ENCODE data around the gene DNM1L.

The DNM1L gene

GRCh38 chr12:32702473-32702872 lies 23.4 kb downstream of the DNM1L start:
- Histone ChIP-seq H3K4me1 (ENCODE audit: insufficient read depth, low read length) (no peaks in the 10 kb centered on the region), H3K9ac (ENCODE audit: low read depth, low read length) (no peak overlapping the region), H3K27me3 (ENCODE audit: insufficient read depth, low read length, poor library complexity) (no peaks in the 10 kb centered on the region), H2AFZ (ENCODE audit: low read depth, low read length) (no peak overlapping the region), H3K79me2 (ENCODE audit: insufficient read depth, low read length) (peaks cover 42% of the 10 kb centered on the region), H3K4me3 (ENCODE audit: low read depth in 1 of 2, low read length in 2 of 2) (no peak overlapping the region), H3K36me3 (ENCODE audit: insufficient read depth, low read length) (peaks cover 29% of the 10 kb centered on the region), H4K20me1 (ENCODE audit: insufficient read depth, low read length) (peaks cover 10% of the 10 kb centered on the region; the same call in 1 of the 2 replicates), H3K9me3 (ENCODE audit: insufficient read depth, low read length, severe bottlenecking) (no peaks in the 10 kb centered on the region), H3K27ac (ENCODE audit: low read length) (no peak overlapping the region), H3K4me2 (ENCODE audit: insufficient read depth, low read length) (no peak overlapping the region)
- no peak for ATAC-seq (ENCODE audit: insufficient read depth, low read depth)
- DNase-seq = no peak
- TF ChIP-seq EZH2 (IDR thresholded peaks at IDR 0.05; ENCODE audit: borderline replicate concordance, low read depth, low read length, severe bottlenecking) = no peak
- TF ChIP-seq CTCF (IDR thresholded peaks at IDR 0.05; ENCODE audit: borderline replicate concordance, extremely low read depth, low read length, poor library complexity, severe bottlenecking) = no peak

- no peak for TF ChIP-seq CTCF (IDR thresholded peaks at IDR 0.05; ENCODE audit: borderline replicate concordance, extremely low read depth, low read length, poor library complexity, severe bottlenecking)
- TF ChIP-seq EZH2 (IDR thresholded peaks at IDR 0.05; ENCODE audit: borderline replicate concordance, low read depth, low read length, severe bottlenecking) = no peak
- Histone ChIP-seq H4K20me1 (ENCODE audit: insufficient read depth, low read length) (peaks cover 9% of the 10 kb centered on the region; the same call in 1 of the 2 replicates), H2AFZ (ENCODE audit: low read depth, low read length) (no peak overlapping the region), H3K4me2 (ENCODE audit: insufficient read depth, low read length) (no peak overlapping the region), H3K79me2 (ENCODE audit: insufficient read depth, low read length) (peaks cover 39% of the 10 kb centered on the region), H3K9ac (ENCODE audit: low read depth, low read length) (no peak overlapping the region), H3K9me3 (ENCODE audit: insufficient read depth, low read length, severe bottlenecking) (no peaks in the 10 kb centered on the region), H3K36me3 (ENCODE audit: insufficient read depth, low read length) (peaks cover 31% of the 10 kb centered on the region), H3K27me3 (ENCODE audit: insufficient read depth, low read length, poor library complexity) (no peaks in the 10 kb centered on the region), H3K4me3 (ENCODE audit: low read depth in 1 of 2, low read length in 2 of 2) (no peak overlapping the region), H3K27ac (ENCODE audit: low read length) (no peak overlapping the region), H3K4me1 (ENCODE audit: insufficient read depth, low read length) (no peaks in the 10 kb centered on the region)
- DNase-seq = no peak
- ATAC-seq (ENCODE audit: insufficient read depth, low read depth) = no peak
Observed at GRCh38 chr12:32702946-32703345, 23.8 kb downstream of the DNM1L start.

- H3K4me2 ChIP-seq (ENCODE audit: insufficient read depth, low read length) = no peak overlapping the region
- H3K4me3 ChIP-seq (ENCODE audit: low read depth in 1 of 2, low read length in 2 of 2) = no peak overlapping the region
- H3K4me1 ChIP-seq (ENCODE audit: insufficient read depth, low read length) = no peaks in the 10 kb centered on the region
- TF ChIP-seq CTCF (IDR thresholded peaks at IDR 0.05; ENCODE audit: borderline replicate concordance, extremely low read depth, low read length, poor library complexity, severe bottlenecking) (no peak), EZH2 (IDR thresholded peaks at IDR 0.05; ENCODE audit: borderline replicate concordance, low read depth, low read length, severe bottlenecking) (no peak)
- ATAC-seq (ENCODE audit: insufficient read depth, low read depth) (no peak), DNase-seq (no peak)
- H3K27me3 ChIP-seq (ENCODE audit: insufficient read depth, low read length, poor library complexity) = no peaks in the 10 kb centered on the region
- no peak overlapping the region for H2AFZ ChIP-seq (ENCODE audit: low read depth, low read length)
- H3K9ac ChIP-seq (ENCODE audit: low read depth, low read length) = no peak overlapping the region
- H3K79me2 ChIP-seq (ENCODE audit: insufficient read depth, low read length) = peaks cover 14% of the 10 kb centered on the region
- no peaks in the 10 kb centered on the region for H3K9me3 ChIP-seq (ENCODE audit: insufficient read depth, low read length, severe bottlenecking)
- no peak overlapping the region for H3K27ac ChIP-seq (ENCODE audit: low read length)
- H3K36me3 ChIP-seq (ENCODE audit: insufficient read depth, low read length) = peaks cover 53% of the 10 kb centered on the region
- no peaks in the 10 kb centered on the region for H4K20me1 ChIP-seq (ENCODE audit: insufficient read depth, low read length)
Observed at GRCh38 chr12:32705783-32706182, 26.7 kb downstream of the DNM1L start.

Data from DND-41 (cell line).